HepG2 (cell line): ENCODE data around the gene MRPS17.

Source experiments
- BCL6 ChIP-seq: IDR thresholded peaks from 2 replicates; pipeline ENCODE4 v1.6.1; 2016; ENCODE audit warnings: missing genetic modification reagents, missing compliant biosample characterization
- CTCF ChIP-seq: sonication (generic); formaldehyde crosslinking; IDR thresholded peaks from 2 replicates; pipeline ENCODE4 v1.5.0; 2020; ENCODE audit warnings: mild to moderate bottlenecking, missing genetic modification reagents, moderate library complexity
- ELF1 ChIP-seq: sonication (generic); formaldehyde crosslinking; IDR thresholded peaks from 2 replicates; pipeline ENCODE4 v1.4.0; 2020; ENCODE audit warnings: missing genetic modification reagents
- ETV5 ChIP-seq: IDR thresholded peaks from 2 replicates; pipeline ENCODE4 v1.6.1; 2018; ENCODE audit warnings: missing biosample characterization, missing genetic modification reagents, inconsistent platforms, borderline replicate concordance
- EZH2 ChIP-seq: conservative IDR thresholded peaks from 2 replicates; pipeline ENCODE4 v1.6.1; 2012; ENCODE audit warnings: mild to moderate bottlenecking, low read depth, low read length, moderate library complexity
- NAIF1 ChIP-seq: sonication (generic); formaldehyde crosslinking; IDR thresholded peaks from 2 replicates; pipeline ENCODE4 v1.5.0; 2020; ENCODE audit warnings: mild to moderate bottlenecking, missing genetic modification reagents, borderline replicate concordance
- PCBP2 ChIP-seq: fragments of 200-400 bp; formaldehyde crosslinking; optimal IDR thresholded peaks from 2 replicates; pipeline ENCODE3; 2018; ENCODE audit warnings: low read length, low read depth; ENCODE audit not compliant: poor library complexity, severe bottlenecking
- POLR2A ChIP-seq, 2 experiments: IDR thresholded peaks; 2 replicates each; pipeline ENCODE4 v1.6.1; 2011; ENCODE audit warnings: low read depth in 2 of 2, low read length in 2 of 2, mild to moderate bottlenecking in 1 of 2, moderate library complexity in 1 of 2; ENCODE audit not compliant: insufficient read depth in 1 of 2
- SETDB1 ChIP-seq: sonication (generic); formaldehyde crosslinking; IDR thresholded peaks from 2 replicates; pipeline ENCODE4 v1.5.1; 2020; ENCODE audit warnings: missing genetic modification reagents, mild to moderate bottlenecking, borderline replicate concordance
- TCF12 ChIP-seq, 2 experiments: fragments of 450-650 bp in 1 of 2; sonication (generic) in 1 of 2; formaldehyde crosslinking in 1 of 2; IDR thresholded peaks; 2 replicates each; pipeline versions ENCODE4 v1.6.1 to v1.8.0; 2017 to 2022; ENCODE audit warnings: antibody characterized with exemption in 1 of 2, mild to moderate bottlenecking in 1 of 2, missing genetic modification reagents in 1 of 2, moderate library complexity in 1 of 2
- ZNF160 ChIP-seq: sonication (generic); formaldehyde crosslinking; IDR thresholded peaks from 2 replicates; pipeline ENCODE4 v1.8.0; 2022; ENCODE audit warnings: mild to moderate bottlenecking, inconsistent platforms, missing genetic modification reagents
- ZNF280B ChIP-seq: sonication (generic); formaldehyde crosslinking; IDR thresholded peaks from 2 replicates; pipeline ENCODE4 v1.5.0; 2020; ENCODE audit warnings: missing genetic modification reagents, mild to moderate bottlenecking, borderline replicate concordance
- ZNF704 ChIP-seq: sonication (generic); formaldehyde crosslinking; IDR thresholded peaks from 2 replicates; pipeline ENCODE4 v1.8.1; 2023; ENCODE audit warnings: mild to moderate bottlenecking, inconsistent platforms, moderate library complexity, missing genetic modification reagents, borderline replicate concordance
- TF ChIP-seq, protein P1 (sequence below): sonication (generic); formaldehyde crosslinking; IDR thresholded peaks from 2 replicates; pipeline ENCODE4 v1.9.0; 2022; ENCODE audit warnings: low read depth, missing genetic modification reagents

- TF ChIP-seq NAIF1 (CRISPR knock-in tag) (no peak), SETDB1 (CRISPR knock-in tag) (no peak), POLR2A (IDR thresholded peaks at IDR 0.05; ENCODE audit: insufficient read depth in 1 of 2, low read depth in 2 of 2, low read length in 2 of 2) (no peak), CTCF (CRISPR knock-in tag) (no peak), TCF12 (IDR thresholded peaks at IDR 0.05) (no peak), TCF12 (CRISPR knock-in tag; IDR thresholded peaks at IDR 0.05) (no peak), EZH2 (no peak), ELF1 (no peak), ETV5 (CRISPR knock-in tag) (no peak), BCL6 (CRISPR knock-in tag) (no peak), ZNF160 (no peak), ZNF704 (no peak), ZNF280B (no peak), PCBP2 (no peak)
- TF ChIP-seq, protein P1, sequence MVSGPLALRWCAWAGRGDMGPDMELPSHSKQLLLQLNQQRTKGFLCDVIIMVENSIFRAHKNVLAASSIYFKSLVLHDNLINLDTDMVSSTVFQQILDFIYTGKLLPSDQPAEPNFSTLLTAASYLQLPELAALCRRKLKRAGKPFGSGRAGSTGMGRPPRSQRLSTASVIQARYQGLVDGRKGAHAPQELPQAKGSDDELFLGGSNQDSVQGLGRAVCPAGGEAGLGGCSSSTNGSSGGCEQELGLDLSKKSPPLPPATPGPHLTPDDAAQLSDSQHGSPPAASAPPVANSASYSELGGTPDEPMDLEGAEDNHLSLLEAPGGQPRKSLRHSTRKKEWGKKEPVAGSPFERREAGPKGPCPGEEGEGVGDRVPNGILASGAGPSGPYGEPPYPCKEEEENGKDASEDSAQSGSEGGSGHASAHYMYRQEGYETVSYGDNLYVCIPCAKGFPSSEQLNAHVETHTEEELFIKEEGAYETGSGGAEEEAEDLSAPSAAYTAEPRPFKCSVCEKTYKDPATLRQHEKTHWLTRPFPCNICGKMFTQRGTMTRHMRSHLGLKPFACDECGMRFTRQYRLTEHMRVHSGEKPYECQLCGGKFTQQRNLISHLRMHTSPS (CRISPR knock-in tag), result no peak
Measured at GRCh38 chr7:55939514-55940123, 12.1 kb upstream of the MRPS17 start.
